Upper lobe of left lung (tissue), 4 donors: ENCODE measurements around the gene DLX4.

ENCODE experiments used
- CTCF ChIP-seq, 6 experiments: fragments of 450-650 bp in 4 of 6; fragments of 200-600 bp in 2 of 6; sonication (generic) in 2 of 6; IDR thresholded peaks; one replicate each; pipeline ENCODE4 v1.5.1; 2016 to 2019; ENCODE audit warnings: antibody characterized with exemption in 6 of 6
- POLR2A ChIP-seq, 4 donors: fragments of 450-650 bp; IDR thresholded peaks; one replicate each; pipeline ENCODE4 v1.5.1; 2016 to 2017; ENCODE audit warnings: antibody characterized with exemption in 4 of 4, mild to moderate bottlenecking in 2 of 4

GRCh38 chr17:49957350-49957749 is 11.6 kb upstream of the DLX4 start:
- TF ChIP-seq CTCF (IDR thresholded peaks at IDR 0.05), result no peak
- TF ChIP-seq POLR2A (IDR thresholded peaks at IDR 0.05), result no peak
